NCI-H146 treated with DMSO at 0.1 percent for 48 hours (cell line): Measurements from ENCODE around the gene CMIP.

ENCODE experiments used
- DNase-seq: peaks from one replicate; lab custom pipeline; 2025; ENCODE audit not compliant: unreplicated experiment; lab: John Stamatoyannopoulos, UW

CMIP gene

GRCh38 chr16:81578636-81579413, 134.2 kb downstream of the CMIP start:
- no peak for DNase-seq

GRCh38 chr16:81581107-81581506, 136.5 kb downstream of the CMIP start:
- no peak for DNase-seq

- no peak for DNase-seq
These were observed 138.2 kb downstream of the CMIP start for GRCh38 chr16:81582655-81583441.

GRCh38 chr16:81583893-81584631, 139.5 kb downstream of the CMIP start:
- DNase-seq: no peak

GRCh38 chr16:81585785-81586184, 141.2 kb downstream of the CMIP start:
- DNase-seq: no peak

- DNase-seq: no peak
These were observed 141.8 kb downstream of the CMIP start for GRCh38 chr16:81586417-81586816.

- no peak for DNase-seq
These were observed 142.5 kb downstream of the CMIP start for GRCh38 chr16:81586977-81587625.

- no peak for DNase-seq
These were observed 143.1 kb downstream of the CMIP start for GRCh38 chr16:81587626-81588160.

- DNase-seq: no peak
These were observed 143.9 kb downstream of the CMIP start for GRCh38 chr16:81588326-81589081.

GRCh38 chr16:81589975-81590650, 145.5 kb downstream of the CMIP start:
- no peak for DNase-seq

GRCh38 chr16:81590714-81591544, 146.3 kb downstream of the CMIP start:
- no peak for DNase-seq

- DNase-seq: no peak
These were observed 146.9 kb downstream of the CMIP start for GRCh38 chr16:81591545-81591870.

- no peak for DNase-seq
These were observed 147.8 kb downstream of the CMIP start for GRCh38 chr16:81592353-81592866.

GRCh38 chr16:81593481-81593880, 148.9 kb downstream of the CMIP start:
- no peak for DNase-seq

- no peak for DNase-seq
These were observed 151.2 kb downstream of the CMIP start for GRCh38 chr16:81595629-81596292.

GRCh38 chr16:81597079-81597658, 152.6 kb downstream of the CMIP start:
- no peak for DNase-seq

GRCh38 chr16:81598083-81598482, 153.5 kb downstream of the CMIP start:
- no peak for DNase-seq
